Measurements from ENCODE around the gene NUTM2F.

GRCh38 chr9:94301583-94301982, 26.9 kb downstream of the NUTM2F start:
- no peak for TF ChIP-seq FOXJ3 (CRISPR knock-in tag; IDR thresholded peaks at IDR 0.05; ENCODE audit: borderline replicate concordance)
- no peak for TF ChIP-seq CREM (CRISPR knock-in tag; IDR thresholded peaks at IDR 0.05)
- TF ChIP-seq ELF4 (CRISPR knock-in tag; IDR thresholded peaks at IDR 0.05; ENCODE audit: low read depth), result no peak
